ENCODE measurements around the gene PIGQ. TPM values are rescaled to one million over a fixed set of nuclear protein-coding genes. Genes with fewer than 3 reads are reported as not detected.
A peak's percentile ranks its signal among the peaks of the same experiment; 100 is the strongest.

The PIGQ gene
- total RNA-seq, 1 donor from 2014 or later = 63.6 TPM

DNA sequence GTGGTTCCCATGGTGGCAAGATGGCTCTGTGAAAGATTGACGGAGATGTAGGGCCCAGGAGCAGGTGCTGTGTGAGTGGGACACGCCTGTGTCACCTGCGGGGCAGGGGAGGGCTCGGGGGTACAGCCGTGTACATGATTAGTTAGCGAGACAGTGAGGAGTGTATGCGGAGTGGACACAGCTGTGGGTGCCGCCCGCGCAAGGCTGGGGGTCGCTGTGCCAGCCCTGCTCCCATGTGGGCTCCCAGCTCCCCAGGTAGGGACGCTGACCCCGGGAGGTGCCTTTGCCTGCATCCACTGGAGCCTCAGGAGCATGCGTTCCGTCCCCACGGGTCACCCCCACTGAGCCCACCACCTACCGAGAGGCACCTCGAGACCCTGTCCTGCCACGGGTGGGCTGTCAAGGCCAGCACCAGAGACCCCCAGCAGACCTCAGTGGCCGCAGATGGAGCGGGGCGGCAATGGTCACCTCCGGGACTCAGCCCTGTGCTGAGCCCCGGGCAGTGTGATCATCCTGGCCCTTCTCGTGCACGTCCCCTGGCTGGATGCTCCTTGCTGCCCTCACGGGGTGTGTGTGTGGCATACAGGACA, 34.8 kb upstream of the PIGQ start:
- no peak for DNase-seq (ENCODE audit: extremely low spot score, unreplicated experiment)
- Mint-ChIP-seq H3K36me3 (ENCODE audit: unreplicated experiment) (no peaks in the 10 kb centered on the region), H3K27me3 (ENCODE audit: unreplicated experiment) (no peaks in the 10 kb centered on the region), H3K9me3 (ENCODE audit: unreplicated experiment) (no peaks in the 10 kb centered on the region), H3K4me1 (ENCODE audit: unreplicated experiment) (peaks cover 37% of the 10 kb centered on the region), H3K27ac (ENCODE audit: unreplicated experiment) (peak overlapping the region; percentile 57), H3K4me3 (ENCODE audit: unreplicated experiment) (no peak overlapping the region)
- TF ChIP-seq, protein P1, sequence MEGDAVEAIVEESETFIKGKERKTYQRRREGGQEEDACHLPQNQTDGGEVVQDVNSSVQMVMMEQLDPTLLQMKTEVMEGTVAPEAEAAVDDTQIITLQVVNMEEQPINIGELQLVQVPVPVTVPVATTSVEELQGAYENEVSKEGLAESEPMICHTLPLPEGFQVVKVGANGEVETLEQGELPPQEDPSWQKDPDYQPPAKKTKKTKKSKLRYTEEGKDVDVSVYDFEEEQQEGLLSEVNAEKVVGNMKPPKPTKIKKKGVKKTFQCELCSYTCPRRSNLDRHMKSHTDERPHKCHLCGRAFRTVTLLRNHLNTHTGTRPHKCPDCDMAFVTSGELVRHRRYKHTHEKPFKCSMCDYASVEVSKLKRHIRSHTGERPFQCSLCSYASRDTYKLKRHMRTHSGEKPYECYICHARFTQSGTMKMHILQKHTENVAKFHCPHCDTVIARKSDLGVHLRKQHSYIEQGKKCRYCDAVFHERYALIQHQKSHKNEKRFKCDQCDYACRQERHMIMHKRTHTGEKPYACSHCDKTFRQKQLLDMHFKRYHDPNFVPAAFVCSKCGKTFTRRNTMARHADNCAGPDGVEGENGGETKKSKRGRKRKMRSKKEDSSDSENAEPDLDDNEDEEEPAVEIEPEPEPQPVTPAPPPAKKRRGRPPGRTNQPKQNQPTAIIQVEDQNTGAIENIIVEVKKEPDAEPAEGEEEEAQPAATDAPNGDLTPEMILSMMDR (IDR thresholded peaks at IDR 0.05) = no peak

DNA sequence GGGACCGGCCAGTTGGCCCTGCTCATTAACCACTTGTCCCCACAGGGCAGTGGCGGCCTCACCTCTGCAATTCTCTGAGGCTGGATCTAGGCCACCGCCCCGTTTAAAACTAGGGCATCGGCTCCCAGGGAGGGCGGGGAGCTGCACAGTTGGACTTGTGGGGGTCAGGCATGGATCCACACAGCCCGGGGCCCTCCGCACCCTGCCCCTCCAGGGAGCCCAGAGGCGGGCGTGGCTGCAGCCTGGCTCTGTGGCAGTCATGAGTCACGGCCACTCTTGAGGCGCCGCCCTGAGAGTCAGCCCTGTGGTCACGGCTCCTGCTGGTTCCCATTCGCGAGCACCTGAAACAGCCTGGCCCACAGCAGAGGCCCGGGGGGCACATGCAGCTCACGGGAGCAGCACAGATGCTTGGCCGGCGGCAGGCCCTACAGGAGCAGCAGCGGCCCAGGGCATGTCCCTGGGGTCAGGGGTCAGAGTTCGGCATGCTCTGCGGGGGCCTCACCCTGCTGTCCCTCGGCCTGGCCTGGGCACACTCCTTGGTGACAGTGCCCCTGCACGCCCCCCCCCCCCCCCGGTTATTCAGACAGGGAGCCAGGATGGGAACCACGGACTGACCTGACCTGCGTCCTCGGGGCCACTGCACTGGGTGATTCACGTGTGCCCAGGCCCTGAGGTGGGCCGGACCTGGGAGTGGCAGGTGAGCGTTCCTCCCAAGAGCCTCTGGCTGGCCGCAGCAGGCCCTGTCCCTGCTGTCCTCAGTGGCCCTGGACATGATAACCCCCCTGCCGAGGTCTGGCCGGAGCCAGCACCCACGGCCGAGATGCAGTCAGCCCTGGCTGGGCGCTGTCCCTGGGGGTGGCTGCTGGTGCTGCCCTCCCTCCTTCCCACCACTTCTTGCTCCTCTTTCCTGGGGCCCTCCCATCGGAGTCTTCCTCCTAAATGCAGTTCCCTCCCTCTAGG, 34.0 kb upstream of the PIGQ start:
- H3K27ac Mint-ChIP-seq (ENCODE audit: unreplicated experiment) = peak overlapping the region; percentile 57
- DNase-seq (ENCODE audit: extremely low spot score, unreplicated experiment) = peak; percentile 91
- no peaks in the 10 kb centered on the region for H3K9me3 Mint-ChIP-seq (ENCODE audit: unreplicated experiment)
- TF ChIP-seq, protein P1 (IDR thresholded peaks at IDR 0.05) = no peak
- no peaks in the 10 kb centered on the region for H3K36me3 Mint-ChIP-seq (ENCODE audit: unreplicated experiment)
- H3K27me3 Mint-ChIP-seq (ENCODE audit: unreplicated experiment) = no peaks in the 10 kb centered on the region
- H3K4me1 Mint-ChIP-seq (ENCODE audit: unreplicated experiment) = peaks cover 33% of the 10 kb centered on the region
- H3K4me3 Mint-ChIP-seq (ENCODE audit: unreplicated experiment) = no peak overlapping the region

DNA sequence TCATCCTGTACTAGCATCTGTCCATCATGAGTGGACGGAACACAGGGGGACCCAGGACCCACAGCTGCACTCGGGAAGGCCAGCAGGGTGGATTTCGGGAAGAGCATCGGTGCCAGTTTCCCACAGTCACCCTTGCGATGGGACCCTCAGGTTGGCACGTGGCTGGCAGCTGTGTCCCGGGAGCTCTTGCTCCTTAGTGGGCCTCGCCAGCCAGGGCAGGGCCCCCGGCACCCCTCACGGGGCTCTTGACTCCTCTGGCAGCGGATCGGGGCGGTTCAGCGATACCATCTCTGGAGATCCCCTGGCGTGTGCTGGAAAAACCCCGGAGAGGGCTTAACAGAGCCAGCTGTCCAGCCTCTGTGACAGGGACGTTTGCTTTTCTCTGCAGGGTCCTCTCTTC, 33.0 kb upstream of the PIGQ start:
- Mint-ChIP-seq H3K4me3 (ENCODE audit: unreplicated experiment) (no peak overlapping the region), H3K36me3 (ENCODE audit: unreplicated experiment) (no peaks in the 10 kb centered on the region), H3K9me3 (ENCODE audit: unreplicated experiment) (no peaks in the 10 kb centered on the region), H3K27ac (ENCODE audit: unreplicated experiment) (peak overlapping the region; percentile 27), H3K4me1 (ENCODE audit: unreplicated experiment) (peaks cover 33% of the 10 kb centered on the region), H3K27me3 (ENCODE audit: unreplicated experiment) (no peaks in the 10 kb centered on the region)
- no peak for DNase-seq (ENCODE audit: extremely low spot score, unreplicated experiment)
- TF ChIP-seq, protein P1 (IDR thresholded peaks at IDR 0.05) = no peak

DNA sequence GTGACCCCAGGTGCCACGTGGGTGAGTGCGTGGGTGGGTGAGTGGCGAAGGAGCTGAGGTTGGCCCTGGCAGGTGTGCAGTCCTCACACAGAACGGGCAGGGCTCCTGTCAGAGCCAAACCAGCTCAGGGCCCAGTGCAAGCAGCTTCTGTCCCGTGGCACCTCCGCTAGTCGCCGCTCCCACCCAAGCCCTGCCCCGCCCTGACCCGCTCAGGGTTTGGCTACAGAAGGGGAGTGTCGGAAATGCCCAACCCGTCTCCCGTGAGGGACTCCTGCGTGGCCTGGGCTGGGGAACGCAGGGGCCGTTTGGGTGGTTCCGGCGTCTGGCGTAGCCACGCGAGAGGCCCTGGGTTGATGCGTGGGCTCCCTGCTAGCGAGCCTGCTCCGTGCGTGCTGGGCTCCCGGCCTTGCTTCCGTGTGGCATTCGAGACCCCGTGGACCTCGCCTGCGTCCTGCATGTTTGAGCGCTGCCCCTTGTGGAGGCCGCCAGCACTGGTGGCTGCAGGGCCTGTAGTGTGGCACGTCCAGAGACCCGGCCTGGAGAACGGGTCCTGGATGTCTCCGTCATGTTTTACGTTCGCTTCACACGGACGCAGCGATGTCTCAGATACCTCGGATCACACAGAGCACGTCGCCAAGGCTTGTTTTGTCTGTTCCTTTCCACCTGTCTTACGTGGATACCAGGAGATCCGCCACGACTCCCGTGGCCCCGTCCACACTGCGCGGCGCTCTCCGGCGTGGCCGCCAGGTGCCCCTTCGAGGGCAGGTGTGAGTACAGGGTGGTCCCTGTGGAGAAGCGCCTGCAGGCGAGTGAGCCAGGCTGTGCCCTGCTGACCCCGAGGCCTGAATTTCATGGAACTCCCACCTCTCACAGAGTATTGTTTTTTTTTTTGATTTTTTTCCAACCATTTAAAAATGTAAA, 32.1 kb upstream of the PIGQ start:
- TF ChIP-seq, protein P1 (IDR thresholded peaks at IDR 0.05) = peak; percentile 7
- Mint-ChIP-seq H3K27me3 (ENCODE audit: unreplicated experiment) (no peaks in the 10 kb centered on the region), H3K27ac (ENCODE audit: unreplicated experiment) (no peak overlapping the region), H3K4me3 (ENCODE audit: unreplicated experiment) (no peak overlapping the region), H3K4me1 (ENCODE audit: unreplicated experiment) (peaks cover 38% of the 10 kb centered on the region), H3K9me3 (ENCODE audit: unreplicated experiment) (no peaks in the 10 kb centered on the region), H3K36me3 (ENCODE audit: unreplicated experiment) (no peaks in the 10 kb centered on the region)
- DNase-seq (ENCODE audit: extremely low spot score, unreplicated experiment) = no peak
